ENCODE measurements around the gene CCNY. TPM values are rescaled to one million over a fixed set of nuclear protein-coding genes. Genes with fewer than 3 reads are reported as not detected.

CCNY gene
- total and polyA plus RNA-seq, 9 donors, result 28.3 to 87.0 (median 60.9) TPM

GRCh38 chr10:35378541-35379210 is 42.4 kb downstream of the CCNY start:
- H3K27ac ChIP-seq, result no peak overlapping the region
- H3K4me1 ChIP-seq (ENCODE audit: insufficient read depth), result peaks cover 6% of the 10 kb centered on the region

GRCh38 chr10:35379226-35380137 is 43.2 kb downstream of the CCNY start:
- H3K4me1 ChIP-seq (ENCODE audit: insufficient read depth), result peaks cover 6% of the 10 kb centered on the region
- TF ChIP-seq EP300 (IDR thresholded peaks at IDR 0.05) (no peak), POLR2A (IDR thresholded peaks at IDR 0.05) (no peak), CTCF (IDR thresholded peaks at IDR 0.05) (no peak)
- intact Hi-C loops (cut with DNase I), result no loop called here
- no peaks in the 10 kb centered on the region for H3K9me3 ChIP-seq
- 61 to 74% (median 70%) methylated on average over 11 of the region's 11 CpGs for WGBS, 3 donors
- no peak for DNase-seq
- no peaks in the 10 kb centered on the region for H3K27me3 ChIP-seq
- H3K36me3 ChIP-seq, result no peaks in the 10 kb centered on the region
- no peak overlapping the region for H3K27ac ChIP-seq
- H3K4me3 ChIP-seq, result no peak overlapping the region

More at GRCh38 chr10:35378541-35379210, 42.4 kb downstream of the CCNY start:
- H3K4me3 ChIP-seq, result no peak overlapping the region
- DNase-seq, result no peak
- intact Hi-C loops (cut with DNase I), result no loop called here
- no peaks in the 10 kb centered on the region for H3K36me3 ChIP-seq
- TF ChIP-seq POLR2A (IDR thresholded peaks at IDR 0.05), result no peak
- TF ChIP-seq EP300 (IDR thresholded peaks at IDR 0.05), result no peak
- no peak for TF ChIP-seq CTCF (IDR thresholded peaks at IDR 0.05)
- H3K27me3 ChIP-seq, result no peaks in the 10 kb centered on the region
- H3K9me3 ChIP-seq, result no peaks in the 10 kb centered on the region
- WGBS, 3 donors, result 80 to 88% (median 82%) methylated on average over 9 of the region's 9 CpGs

GRCh38 chr10:35382096-35382495 is 45.8 kb downstream of the CCNY start:
- 84 to 90% (median 87%) methylated on average over 8 of the region's 8 CpGs for WGBS, 3 donors
- Histone ChIP-seq H3K27ac (no peak overlapping the region), H3K27me3 (no peaks in the 10 kb centered on the region), H3K9me3 (no peaks in the 10 kb centered on the region), H3K36me3 (no peaks in the 10 kb centered on the region), H3K4me3 (no peak overlapping the region), H3K4me1 (ENCODE audit: insufficient read depth) (peaks cover 8% of the 10 kb centered on the region)
- no peak for DNase-seq
- intact Hi-C loops (cut with DNase I), result no loop called here
- TF ChIP-seq CTCF (IDR thresholded peaks at IDR 0.05), result no peak
- TF ChIP-seq EP300 (IDR thresholded peaks at IDR 0.05), result no peak
- no peak for TF ChIP-seq POLR2A (IDR thresholded peaks at IDR 0.05)

GRCh38 chr10:35384265-35384868 is 48.1 kb downstream of the CCNY start:
- peaks cover 9% of the 10 kb centered on the region for H3K4me1 ChIP-seq (ENCODE audit: insufficient read depth)
- 88 to 90% (median 89%) methylated on average over 10 of the region's 10 CpGs for WGBS, 3 donors
- intact Hi-C loops (cut with DNase I), result no loop called here

More at GRCh38 chr10:35384265-35384868, 48.1 kb downstream of the CCNY start:
- TF ChIP-seq POLR2A (IDR thresholded peaks at IDR 0.05) (no peak), EP300 (IDR thresholded peaks at IDR 0.05) (no peak), CTCF (IDR thresholded peaks at IDR 0.05) (no peak)
- Histone ChIP-seq H3K36me3 (no peaks in the 10 kb centered on the region), H3K9me3 (no peaks in the 10 kb centered on the region), H3K27me3 (no peaks in the 10 kb centered on the region), H3K27ac (no peak overlapping the region), H3K4me3 (no peak overlapping the region)
- DNase-seq, result no peak
